ACC112 (cell line): ENCODE measurements around the gene IFRD2.

ENCODE experiments used
- H2AFZ ChIP-seq: fragments of 200-600 bp; sonication (generic); one replicate; pipeline ENCODE4 v1.6.0; 2017; ENCODE audit warnings: antibody characterized with exemption, low read length; ENCODE audit not compliant: unreplicated experiment
- H3K27ac ChIP-seq: fragments of 200-600 bp; sonication (generic); 2 replicates; pipeline ENCODE4 v1.5.1; 2014; ENCODE audit warnings: low read depth, mild to moderate bottlenecking, antibody characterized with exemption, low read length, moderate library complexity
- H3K27me3 ChIP-seq: fragments of 200-600 bp; sonication (generic); 2 replicates; pipeline ENCODE4 v1.6.1; 2014; ENCODE audit warnings: mild to moderate bottlenecking, antibody characterized with exemption, low read length, moderate library complexity, mixed read lengths; ENCODE audit not compliant: insufficient read depth
- H3K36me3 ChIP-seq: fragments of 200-600 bp; sonication (generic); 2 replicates; pipeline ENCODE4 v1.6.1; 2016; ENCODE audit warnings: mild to moderate bottlenecking, antibody characterized with exemption, low read length, moderate library complexity, mixed read lengths; ENCODE audit not compliant: insufficient read depth
- H3K4me1 ChIP-seq: fragments of 200-600 bp; sonication (generic); one replicate; pipeline ENCODE4 v1.6.1; 2016; ENCODE audit warnings: low read length, mixed read lengths; ENCODE audit not compliant: insufficient read depth, unreplicated experiment, control insufficient read depth
- H3K4me3 ChIP-seq: fragments of 200-600 bp; sonication (generic); 2 replicates; pipeline ENCODE4 v1.5.1; 2014; ENCODE audit warnings: mild to moderate bottlenecking, low read depth, low read length
- H3K79me2 ChIP-seq: fragments of 200-600 bp; sonication (generic); one replicate; pipeline ENCODE4 v1.6.0; 2016; ENCODE audit warnings: low read length; ENCODE audit not compliant: control insufficient read depth, unreplicated experiment, insufficient read depth

Gene IFRD2

GRCh38 chr3:50323614-50324199 is 31.5 kb upstream of the IFRD2 start:
- Histone ChIP-seq H3K79me2 (peaks cover 32% of the 10 kb centered on the region), H3K27ac (no peak overlapping the region), H3K27me3 (no peaks in the 10 kb centered on the region), H3K36me3 (peaks cover 7% of the 10 kb centered on the region; the same call in 1 of the 2 replicates), H3K4me1 (peaks cover 35% of the 10 kb centered on the region), H3K4me3 (no peak overlapping the region), H2AFZ (no peak overlapping the region)

GRCh38 chr3:50323092-50323600 is 30.9 kb upstream of the IFRD2 start:
- Histone ChIP-seq H3K27me3 (no peaks in the 10 kb centered on the region), H2AFZ (no peak overlapping the region), H3K4me3 (no peak overlapping the region), H3K36me3 (peaks cover 7% of the 10 kb centered on the region; the same call in 1 of the 2 replicates), H3K4me1 (peaks cover 35% of the 10 kb centered on the region), H3K79me2 (peaks cover 33% of the 10 kb centered on the region), H3K27ac (no peak overlapping the region)

- Histone ChIP-seq H3K4me1 (peaks cover 35% of the 10 kb centered on the region), H2AFZ (peak within 1 kb of the TSS; percentile 65), H3K36me3 (peaks cover 7% of the 10 kb centered on the region; the same call in 1 of the 2 replicates)
Measured at GRCh38 chr3:50322386-50323091, 30.3 kb upstream of the IFRD2 start, which contains the start of gene HYAL2. TSS of gene HYAL2 (minus strand) at chr3:50322745. CDS start at chr3:50320489, 2,256 bp downstream.

GRCh38 chr3:50322115-50322385 is 29.8 kb upstream of the IFRD2 start:
- peak overlapping the region; percentile 84 for H3K4me3 ChIP-seq
- peaks cover 7% of the 10 kb centered on the region; the same call in 1 of the 2 replicates for H3K36me3 ChIP-seq
- H3K27me3 ChIP-seq = no peaks in the 10 kb centered on the region
- peaks cover 35% of the 10 kb centered on the region for H3K4me1 ChIP-seq
- H3K79me2 ChIP-seq = peaks cover 24% of the 10 kb centered on the region
- H2AFZ ChIP-seq = peak overlapping the region; percentile 65
- H3K27ac ChIP-seq = no peak overlapping the region

More at GRCh38 chr3:50322386-50323091, 30.3 kb upstream of the IFRD2 start, which contains the start of gene HYAL2:
- Histone ChIP-seq H3K79me2 (peaks cover 29% of the 10 kb centered on the region), H3K27ac (peak within 1 kb of the TSS; percentile 88), H3K4me3 (peak within 1 kb of the TSS; percentile 84), H3K27me3 (no peaks in the 10 kb centered on the region)

GRCh38 chr3:50321336-50322114 is 29.3 kb upstream of the IFRD2 start:
- Histone ChIP-seq H3K27me3 (no peaks in the 10 kb centered on the region), H3K27ac (peak overlapping the region; percentile 88), H3K4me3 (peak overlapping the region; percentile 84), H3K79me2 (peaks cover 22% of the 10 kb centered on the region), H3K4me1 (peaks cover 39% of the 10 kb centered on the region), H2AFZ (peak overlapping the region; percentile 89), H3K36me3 (peaks cover 7% of the 10 kb centered on the region; the same call in 1 of the 2 replicates)

GRCh38 chr3:50320853-50321335 is 28.7 kb upstream of the IFRD2 start:
- Histone ChIP-seq H3K79me2 (peaks cover 22% of the 10 kb centered on the region), H2AFZ (peak overlapping the region; percentile 89), H3K27ac (peak overlapping the region; percentile 88), H3K4me1 (peaks cover 42% of the 10 kb centered on the region), H3K4me3 (peak overlapping the region; percentile 84), H3K36me3 (peaks cover 7% of the 10 kb centered on the region; the same call in 1 of the 2 replicates), H3K27me3 (no peaks in the 10 kb centered on the region)

GRCh38 chr3:50319894-50320625 is 27.8 kb upstream of the IFRD2 start:
- Histone ChIP-seq H3K4me1 (peaks cover 42% of the 10 kb centered on the region), H3K4me3 (peak overlapping the region; percentile 84), H2AFZ (no peak overlapping the region), H3K27ac (no peak overlapping the region), H3K27me3 (no peaks in the 10 kb centered on the region), H3K36me3 (peaks cover 9% of the 10 kb centered on the region; the same call in 1 of the 2 replicates), H3K79me2 (peaks cover 22% of the 10 kb centered on the region)

GRCh38 chr3:50319181-50319893 is 27.1 kb upstream of the IFRD2 start:
- Histone ChIP-seq H3K27me3 (no peaks in the 10 kb centered on the region), H3K4me3 (peak overlapping the region; percentile 84; the same call in 1 of the 2 replicates), H2AFZ (no peak overlapping the region), H3K79me2 (peaks cover 22% of the 10 kb centered on the region), H3K27ac (no peak overlapping the region), H3K4me1 (peaks cover 40% of the 10 kb centered on the region), H3K36me3 (peaks cover 10% of the 10 kb centered on the region; the same call in 1 of the 2 replicates)

GRCh38 chr3:50318615-50319014 is 26.4 kb upstream of the IFRD2 start:
- H3K27ac ChIP-seq = no peak overlapping the region

More at GRCh38 chr3:50318615-50319014, 26.4 kb upstream of the IFRD2 start:
- H3K4me1 ChIP-seq = peaks cover 33% of the 10 kb centered on the region
- H3K4me3 ChIP-seq = no peak overlapping the region
- peaks cover 22% of the 10 kb centered on the region for H3K79me2 ChIP-seq
- no peak overlapping the region for H2AFZ ChIP-seq
- H3K27me3 ChIP-seq = no peaks in the 10 kb centered on the region
- H3K36me3 ChIP-seq = peaks cover 10% of the 10 kb centered on the region; the same call in 1 of the 2 replicates
